GM21390 (cell line): Measurements from ENCODE around the gene SLC5A2.
A peak's percentile ranks its signal among the peaks of the same experiment; 100 is the strongest.
"Not testable (repeated sequence)": the region's sequence is repeated elsewhere in the genome, so short reads cannot be mapped to it uniquely, and the experiment has no call there.

Experiments
- ATAC-seq: cut with Tn5 transposase; IDR thresholded peaks from one replicate; pipeline ENCODE4 v1.9.1; 2021; ENCODE audit not compliant: unreplicated experiment

SLC5A2 gene

GRCh38 chr16:31483081-31483480, at the start of gene SLC5A2:
Gene SLC5A2 (plus strand): TSS chr16:31483123. CDS start chr16:31483137, 14 bp downstream.
- ATAC-seq: no peak

DNA sequence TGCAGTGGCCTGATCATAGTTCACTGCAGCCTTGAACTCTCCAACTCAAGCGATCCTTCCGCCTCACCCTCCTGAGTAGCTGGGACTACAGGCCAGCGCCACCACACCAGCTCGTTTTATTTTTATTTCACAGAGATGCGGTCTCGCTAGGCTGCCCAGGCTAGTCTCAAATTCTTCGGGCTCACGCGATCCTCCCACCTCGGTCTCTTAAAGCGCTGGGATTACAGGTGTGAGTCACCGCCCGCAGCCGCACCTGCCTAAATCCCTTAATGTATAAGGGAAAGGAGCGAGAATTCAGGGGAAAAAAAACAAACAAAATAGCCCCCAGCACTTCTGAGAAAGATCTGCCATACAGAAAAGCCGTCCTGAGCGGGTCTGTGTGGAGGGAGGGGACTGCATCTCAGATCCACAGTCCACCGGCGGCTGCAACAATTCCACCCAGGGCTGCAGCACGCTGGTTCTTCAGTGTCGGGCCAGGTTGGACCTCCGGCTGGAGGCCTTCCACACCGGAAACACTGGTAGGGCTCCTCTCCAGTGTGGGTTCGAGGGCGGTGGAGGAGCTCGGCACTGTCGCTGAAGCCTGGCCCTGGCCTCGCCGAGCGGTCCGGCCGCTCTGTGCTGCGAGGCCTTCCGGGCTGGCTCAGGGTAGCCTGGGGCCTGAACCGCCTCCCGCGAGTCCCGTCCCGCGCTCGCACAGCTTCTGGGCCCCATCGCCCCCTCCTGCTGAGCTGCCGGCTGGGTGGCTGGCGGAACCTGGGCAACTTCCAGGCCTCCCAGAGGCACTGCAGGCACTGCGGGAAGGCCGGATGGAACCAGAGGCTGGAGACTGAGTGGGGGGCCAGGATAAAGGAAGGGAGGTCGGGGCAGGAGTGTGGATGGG, 47.3 kb upstream of the SLC5A2 start:
- no peak for ATAC-seq

- ATAC-seq: no peak
These were observed 46.5 kb upstream of the SLC5A2 start for GRCh38 chr16:31436221-31437045.

GRCh38 chr16:31438414-31438813, 44.5 kb upstream of the SLC5A2 start:
- ATAC-seq: no peak

GRCh38 chr16:31439023-31439422, 43.9 kb upstream of the SLC5A2 start:
- ATAC-seq: not testable (repeated sequence)

GRCh38 chr16:31439519-31439918, 43.4 kb upstream of the SLC5A2 start:
- ATAC-seq: no peak

GRCh38 chr16:31440516-31441184, 42.3 kb upstream of the SLC5A2 start:
- no peak for ATAC-seq

- ATAC-seq: no peak
These were observed 41.0 kb upstream of the SLC5A2 start for GRCh38 chr16:31441956-31442355.

- ATAC-seq: not testable (repeated sequence)
These were observed 37.0 kb upstream of the SLC5A2 start for GRCh38 chr16:31445931-31446330.

DNA sequence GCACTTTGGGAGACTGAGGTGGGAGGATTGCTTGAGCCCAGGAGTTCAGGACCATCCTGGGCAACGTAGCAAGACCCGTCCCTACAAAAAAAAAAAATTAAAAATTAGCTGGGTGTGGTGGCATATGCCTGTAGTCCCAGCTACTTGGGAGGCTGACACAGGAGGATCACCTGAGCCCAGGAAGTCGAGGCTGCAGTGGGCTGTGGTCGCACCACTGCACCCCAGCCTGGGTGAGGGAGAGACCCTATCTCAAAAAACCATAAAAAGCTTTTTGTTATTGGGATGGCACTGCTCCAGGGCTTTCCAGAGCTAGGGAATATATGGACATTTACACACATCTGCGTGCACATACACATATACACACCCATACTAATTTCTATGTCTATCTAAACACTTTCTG, 31.7 kb upstream of the SLC5A2 start:
- no peak for ATAC-seq

- no peak for ATAC-seq
These were observed 31.1 kb upstream of the SLC5A2 start for GRCh38 chr16:31451681-31452351.

GRCh38 chr16:31452631-31453106, 30.3 kb upstream of the SLC5A2 start:
- no peak for ATAC-seq

DNA sequence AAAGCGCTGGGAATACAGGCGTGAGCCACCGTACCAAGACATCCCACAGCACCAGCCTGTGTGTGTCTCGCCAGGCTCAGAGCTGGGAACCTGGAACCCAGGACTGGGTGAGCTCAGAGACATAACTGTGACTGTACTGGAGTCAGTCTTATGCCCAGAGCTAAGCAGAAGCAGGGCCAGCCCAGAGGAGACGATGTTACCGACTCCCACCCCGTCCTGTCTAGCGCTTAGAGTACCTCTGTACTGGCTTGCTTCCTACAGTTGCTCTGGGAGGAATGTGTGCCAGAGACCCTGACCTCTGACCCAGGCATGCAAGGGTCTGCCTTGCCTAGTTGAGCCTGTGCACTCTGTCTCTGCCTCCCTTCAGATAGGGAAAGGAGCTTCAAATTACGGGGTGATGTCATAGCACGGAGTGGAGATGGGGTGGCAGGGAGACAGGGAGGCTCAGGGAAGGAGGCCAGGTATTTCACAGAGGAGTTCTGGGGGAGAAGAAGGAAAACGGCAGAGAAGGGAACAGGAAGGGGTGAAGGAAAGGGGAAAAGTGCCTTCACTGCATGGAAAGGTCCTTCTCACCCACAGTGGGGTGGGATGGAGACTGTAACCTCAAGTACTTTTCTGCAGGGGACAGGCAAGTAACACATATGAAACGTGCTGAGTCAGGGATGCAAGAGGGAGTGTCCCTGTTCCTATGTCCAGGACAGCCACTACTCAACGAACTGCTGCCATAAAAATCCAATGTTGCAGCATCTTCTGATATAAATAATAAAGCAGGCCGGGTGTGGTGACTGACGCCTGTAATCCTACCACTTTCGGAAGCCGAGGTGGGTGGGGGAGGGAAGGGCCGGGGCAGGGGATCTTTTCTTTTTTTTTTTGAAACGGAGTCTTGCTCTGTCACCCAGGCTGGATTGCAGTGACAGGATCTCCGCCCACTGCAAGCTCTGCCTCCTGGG, 29.4 kb upstream of the SLC5A2 start:
- no peak for ATAC-seq

DNA sequence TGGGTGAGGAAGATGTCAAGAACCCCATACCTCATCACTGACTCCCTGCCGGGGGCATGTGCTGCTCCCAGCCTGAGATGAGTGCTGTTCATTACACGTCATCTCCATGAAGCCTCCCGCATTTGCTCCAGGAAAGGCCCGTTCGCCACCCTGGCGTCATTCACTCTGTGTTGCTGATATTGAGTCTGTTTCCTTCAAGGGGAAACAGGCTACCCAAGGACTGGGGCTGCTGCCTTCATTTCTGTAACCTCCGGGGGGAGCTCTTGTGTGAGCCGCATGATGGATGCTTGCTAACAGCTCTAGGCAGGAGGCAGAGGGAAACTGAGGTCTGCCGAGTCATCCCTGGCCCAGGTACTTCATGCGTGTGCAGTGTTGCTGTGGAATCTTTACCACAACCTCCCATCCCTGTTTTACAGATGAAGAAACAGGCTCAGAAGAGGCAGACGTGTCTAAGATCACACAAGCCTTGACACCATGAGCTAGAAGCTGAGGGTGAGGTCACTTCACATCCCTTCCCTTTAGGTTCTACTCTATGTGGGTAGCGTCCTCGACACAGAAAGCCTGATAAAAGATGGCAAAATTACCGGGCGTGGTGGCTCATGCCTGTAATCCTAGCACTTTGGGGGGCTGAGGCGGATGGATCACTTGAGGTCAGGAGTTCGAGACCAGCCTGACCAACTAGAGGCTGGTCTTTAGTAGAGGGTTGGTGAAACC, 27.2 kb upstream of the SLC5A2 start:
- no peak for ATAC-seq

DNA sequence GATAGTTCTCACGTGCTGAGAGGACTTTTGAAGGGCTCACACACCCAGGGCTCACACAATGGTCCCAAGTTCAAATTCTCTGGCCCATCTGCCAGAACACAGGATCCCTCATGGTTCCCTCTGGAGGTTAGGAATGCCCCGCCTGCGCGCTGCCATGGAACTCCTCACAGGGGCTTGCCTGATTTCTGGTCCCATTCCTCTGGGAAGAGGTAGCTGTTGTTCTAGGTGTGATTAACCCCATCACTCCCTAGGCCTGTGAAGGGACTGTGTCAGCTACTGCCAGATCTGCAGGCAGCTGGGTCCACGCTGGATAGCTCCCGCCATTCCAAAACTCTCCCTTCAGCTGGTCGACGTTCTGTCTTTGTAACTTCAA, 25.9 kb upstream of the SLC5A2 start:
- ATAC-seq: no peak

- ATAC-seq: peak; percentile 7
These were observed 24.7 kb upstream of the SLC5A2 start for GRCh38 chr16:31458073-31458843.

DNA sequence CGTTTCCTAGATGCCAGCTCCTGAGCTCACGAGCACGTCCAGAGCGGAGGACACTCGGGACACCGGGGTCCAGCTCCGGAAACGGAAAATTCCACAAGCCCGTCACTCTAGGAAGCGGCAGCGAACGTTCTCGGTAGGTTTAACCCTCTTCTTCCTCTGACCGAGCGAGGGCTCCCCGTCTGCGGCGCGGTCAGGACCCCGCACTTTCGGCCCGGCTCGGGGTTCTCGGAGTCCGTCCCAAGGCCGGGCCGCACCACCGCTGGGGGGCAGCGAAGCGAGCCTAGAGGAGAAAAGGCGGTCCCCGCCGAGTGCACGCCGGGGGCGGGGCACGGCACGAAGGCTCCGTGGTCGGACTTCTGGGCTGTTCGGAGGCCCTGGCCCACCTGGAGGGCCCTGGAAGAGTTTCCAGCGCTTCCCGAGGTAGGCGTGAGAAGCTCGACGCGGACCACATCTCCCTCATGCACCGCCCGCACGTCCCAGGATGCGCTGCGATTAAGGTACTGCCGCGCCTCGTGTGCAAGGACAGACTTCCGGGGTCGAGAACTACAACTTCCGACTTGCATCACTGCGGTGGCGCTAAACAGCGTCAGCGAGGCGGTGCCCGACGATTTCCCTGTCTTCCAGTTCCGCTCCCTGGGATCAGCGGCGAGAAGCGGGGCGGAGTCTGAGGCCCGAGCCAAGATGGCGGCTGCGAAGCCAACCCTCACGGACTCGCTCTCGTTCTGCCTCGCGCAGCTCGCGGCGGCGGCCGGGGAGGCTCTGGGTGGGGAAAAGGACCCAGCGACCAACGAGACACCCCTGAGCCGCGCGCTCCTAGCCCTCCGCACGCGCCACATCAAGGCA, 23.9 kb upstream of the SLC5A2 start, which contains the start of gene ARMC5:
Gene ARMC5 (plus strand): TSS at position 658 of the 843 bp plus-strand sequence. CDS start 24 bp downstream, at position 682.
- ATAC-seq: peak; percentile 66
